ENCODE measurements around the gene CD59. TPM values are rescaled to one million over a fixed set of nuclear protein-coding genes. Genes with fewer than 3 reads are reported as not detected.

Gene CD59
- polyA plus RNA-seq, 1 donor from 2014 or later: 248 TPM

- Histone ChIP-seq H3K4me3 (ENCODE audit: low read length) (no peak overlapping the region), H3K27me3 (ENCODE audit: insufficient read depth, low read depth, low read length) (peaks cover 11% of the 10 kb centered on the region), H3K4me2 (ENCODE audit: low read length) (no peak overlapping the region), H2AFZ (ENCODE audit: low read depth, low read length) (no peak overlapping the region), H4K20me1 (ENCODE audit: insufficient read depth) (no peaks in the 10 kb centered on the region), H3F3A (ENCODE audit: insufficient read depth, low read length, poor library complexity, severe bottlenecking) (no peaks in the 10 kb centered on the region), H3K36me3 (ENCODE audit: insufficient read depth, low read length) (no peaks in the 10 kb centered on the region), H3K9ac (ENCODE audit: low read length) (no peak overlapping the region), H3K79me2 (replicated peaks; ENCODE audit: insufficient read depth, low read length) (no peaks in the 10 kb centered on the region), H3K9me3 (ENCODE audit: low read length) (no peaks in the 10 kb centered on the region), H3K9me2 (ENCODE audit: insufficient read depth, low read length) (no peaks in the 10 kb centered on the region), H3K27ac (ENCODE audit: low read length) (no peak overlapping the region)
- no peak for TF ChIP-seq MXI1 (conservative IDR thresholded peaks at IDR 0.05; ENCODE audit: poor library complexity, severe bottlenecking)
- TF ChIP-seq EZH2 (IDR thresholded peaks at IDR 0.05; ENCODE audit: borderline replicate concordance, insufficient read depth, low read length, poor library complexity, severe bottlenecking): no peak
- TF ChIP-seq CTCF (IDR thresholded peaks at IDR 0.05; ENCODE audit: poor library complexity, severe bottlenecking): no peak
- TF ChIP-seq RAD21 (conservative IDR thresholded peaks at IDR 0.05): no peak
- TF ChIP-seq EP300 (conservative IDR thresholded peaks at IDR 0.05; ENCODE audit: poor library complexity, severe bottlenecking): no peak
- no peak for TF ChIP-seq REST (IDR thresholded peaks at IDR 0.05; ENCODE audit: borderline replicate concordance)
- TF ChIP-seq POLR2AphosphoS5 (IDR thresholded peaks at IDR 0.05): no peak
- TF ChIP-seq SMC3 (conservative IDR thresholded peaks at IDR 0.05; ENCODE audit: poor library complexity): no peak
- no peak for TF ChIP-seq TAF1 (IDR thresholded peaks at IDR 0.05; ENCODE audit: low read depth)
Measured at GRCh38 chr11:33779849-33780528, 43.8 kb upstream of the CD59 start.

GRCh38 chr11:33778675-33779074 lies 42.5 kb upstream of the CD59 start:
- no peaks in the 10 kb centered on the region for H3F3A ChIP-seq (ENCODE audit: insufficient read depth, low read length, poor library complexity, severe bottlenecking)
- H3K4me3 ChIP-seq (ENCODE audit: low read length): no peak overlapping the region
- H3K36me3 ChIP-seq (ENCODE audit: insufficient read depth, low read length): no peaks in the 10 kb centered on the region
- H3K79me2 ChIP-seq (replicated peaks; ENCODE audit: insufficient read depth, low read length): peaks cover under 1% of the 10 kb centered on the region
- no peak overlapping the region for H3K4me2 ChIP-seq (ENCODE audit: low read length)
- no peaks in the 10 kb centered on the region for H3K9me3 ChIP-seq (ENCODE audit: low read length)
- TF ChIP-seq SMC3 (conservative IDR thresholded peaks at IDR 0.05; ENCODE audit: poor library complexity) (no peak), MXI1 (conservative IDR thresholded peaks at IDR 0.05; ENCODE audit: poor library complexity, severe bottlenecking) (no peak), POLR2AphosphoS5 (IDR thresholded peaks at IDR 0.05) (no peak), EP300 (conservative IDR thresholded peaks at IDR 0.05; ENCODE audit: poor library complexity, severe bottlenecking) (no peak)
- peaks cover 17% of the 10 kb centered on the region for H3K27me3 ChIP-seq (ENCODE audit: insufficient read depth, low read depth, low read length)
- no peak overlapping the region for H3K9ac ChIP-seq (ENCODE audit: low read length)
- H3K27ac ChIP-seq (ENCODE audit: low read length): no peak overlapping the region
- H4K20me1 ChIP-seq (ENCODE audit: insufficient read depth): no peaks in the 10 kb centered on the region
- H2AFZ ChIP-seq (ENCODE audit: low read depth, low read length): no peak overlapping the region
- H3K9me2 ChIP-seq (ENCODE audit: insufficient read depth, low read length): no peaks in the 10 kb centered on the region
